ENCODE data around the gene ATPAF1. TPM values are rescaled to one million over a fixed set of nuclear protein-coding genes. Genes with fewer than 3 reads are reported as not detected.

ATPAF1 gene, protein sequence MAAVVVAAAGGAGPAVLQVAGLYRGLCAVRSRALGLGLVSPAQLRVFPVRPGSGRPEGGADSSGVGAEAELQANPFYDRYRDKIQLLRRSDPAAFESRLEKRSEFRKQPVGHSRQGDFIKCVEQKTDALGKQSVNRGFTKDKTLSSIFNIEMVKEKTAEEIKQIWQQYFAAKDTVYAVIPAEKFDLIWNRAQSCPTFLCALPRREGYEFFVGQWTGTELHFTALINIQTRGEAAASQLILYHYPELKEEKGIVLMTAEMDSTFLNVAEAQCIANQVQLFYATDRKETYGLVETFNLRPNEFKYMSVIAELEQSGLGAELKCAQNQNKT
- total RNA-seq (10 to 100 TPM; 32.6 to 88.8 (median 49.0) TPM), polyA plus RNA-seq (10 to 100 TPM; 36.5 to 39.6 (median 39.0) TPM)
- long read RNA-seq, donor 1, full-length matches to known transcripts: 15 of 15 reads
- long read RNA-seq, donor 1, partial matches to known transcripts: 0 of 15 reads
- long read RNA-seq, donor 1, other reads (novel, unspliced or antisense): 0 of 15 reads
- long read RNA-seq, donor 2, full-length matches to known transcripts: 18 of 18 reads
- long read RNA-seq, donor 2, partial matches to known transcripts: 0 of 18 reads
- long read RNA-seq, donor 2, other reads (novel, unspliced or antisense): 0 of 18 reads
- long read RNA-seq, donor 3, full-length matches to known transcripts: 10 of 10 reads
- long read RNA-seq, donor 3, partial matches to known transcripts: 0 of 10 reads
- long read RNA-seq, donor 3, other reads (novel, unspliced or antisense): 0 of 10 reads
- long read RNA-seq, donor 4: 0 reads
- long read RNA-seq, donor 5, full-length matches to known transcripts: 10 of 24 reads
- long read RNA-seq, donor 5, partial matches to known transcripts: 14 of 24 reads
- long read RNA-seq, donor 5, other reads (novel, unspliced or antisense): 0 of 24 reads
- long read RNA-seq, donor 6: 0 reads
- long read RNA-seq, donor 7, full-length matches to known transcripts: 9 of 9 reads
- long read RNA-seq, donor 7, partial matches to known transcripts: 0 of 9 reads
- long read RNA-seq, donor 7, other reads (novel, unspliced or antisense): 0 of 9 reads
- long read RNA-seq, donor 8, full-length matches to known transcripts: 13 of 24 reads
- long read RNA-seq, donor 8, partial matches to known transcripts: 11 of 24 reads
- long read RNA-seq, donor 8, other reads (novel, unspliced or antisense): 0 of 24 reads
- long read RNA-seq, donor 9, full-length matches to known transcripts: 14 of 14 reads
- long read RNA-seq, donor 9, partial matches to known transcripts: 0 of 14 reads
- long read RNA-seq, donor 9, other reads (novel, unspliced or antisense): 0 of 14 reads
- long read RNA-seq, donor 10, full-length matches to known transcripts: 7 of 7 reads
- long read RNA-seq, donor 10, partial matches to known transcripts: 0 of 7 reads
- long read RNA-seq, donor 10, other reads (novel, unspliced or antisense): 0 of 7 reads

DNA sequence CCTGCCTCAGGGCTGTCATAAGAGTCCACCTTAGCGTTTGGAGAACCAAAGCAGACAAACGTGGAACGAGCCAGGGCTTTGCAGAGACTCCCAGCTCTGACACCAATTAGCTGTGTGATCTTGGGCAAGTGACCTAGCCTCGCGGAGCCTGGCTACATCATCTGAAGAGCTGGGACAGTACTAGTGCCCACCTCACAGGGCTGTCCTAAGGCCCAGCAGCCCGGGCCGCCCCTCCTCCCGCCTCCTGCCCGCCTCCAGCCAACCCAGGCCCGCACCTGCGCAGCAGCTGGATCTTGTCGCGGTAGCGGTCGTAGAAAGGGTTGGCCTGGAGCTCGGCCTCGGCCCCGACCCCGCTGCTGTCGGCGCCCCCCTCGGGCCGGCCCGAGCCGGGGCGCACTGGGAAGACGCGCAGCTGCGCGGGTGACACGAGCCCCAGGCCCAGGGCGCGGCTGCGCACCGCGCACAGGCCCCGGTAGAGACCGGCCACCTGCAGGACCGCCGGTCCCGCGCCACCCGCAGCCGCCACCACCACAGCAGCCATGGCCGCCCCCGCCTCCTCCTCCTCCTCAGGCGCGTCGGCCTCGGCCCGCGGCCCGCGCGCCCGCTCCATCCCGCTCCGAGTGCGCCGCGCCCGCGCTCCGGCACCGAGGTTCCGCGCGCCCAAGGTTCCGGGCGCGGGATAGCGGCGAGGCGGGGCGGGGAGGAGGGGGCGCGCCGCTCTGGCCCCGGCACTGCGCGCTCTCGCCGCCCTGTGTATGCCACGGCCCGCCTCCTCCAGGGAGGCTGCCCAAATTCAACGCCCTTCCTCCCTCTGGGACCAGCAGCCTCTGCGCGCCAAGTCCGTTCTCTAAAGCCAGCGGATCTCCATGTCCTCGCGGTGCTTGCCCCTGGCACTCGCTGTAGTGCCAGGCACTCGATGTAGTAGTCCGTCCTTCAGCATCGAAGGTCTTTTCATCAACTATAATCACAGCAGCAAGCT lies at the start of gene ATPAF1:
Gene ATPAF1 (minus strand): TSS at position 583 of the 979 bp plus-strand sequence. CDS start 42 bp downstream, at position 541.
- peaks cover 17 to 38% (median 28%) of the 10 kb centered on the region in 4 donors for H3K4me1 ChIP-seq
- H3K27ac ChIP-seq: peak within 1 kb of the TSS; percentile 82 to 91 (median 89)
- H3K9me3 ChIP-seq: no peaks in the 10 kb centered on the region
- TF ChIP-seq POLR2A (IDR thresholded peaks at IDR 0.05) (no peak), POLR2AphosphoS5 (IDR thresholded peaks at IDR 0.05) (peak in 2 of 3 donors; percentile 43 to 54)
- intact Hi-C loops (cut with DNase I; ENCODE audit: low total_unique reads): no loop called here
- H3K27me3 ChIP-seq: no peaks in the 10 kb centered on the region
- WGBS, 5 donors: 0 to 2% (median 1%) methylated on average over 7 to 95 of the region's 96 CpGs
- peak; percentile 75 to 89 for DNase-seq
- H3K4me3 ChIP-seq: peak within 1 kb of the TSS; percentile 90 to 100 (median 97)
- H3K36me3 ChIP-seq: peaks cover 12 to 35% (median 26%) of the 10 kb centered on the region in 4 donors

DNA sequence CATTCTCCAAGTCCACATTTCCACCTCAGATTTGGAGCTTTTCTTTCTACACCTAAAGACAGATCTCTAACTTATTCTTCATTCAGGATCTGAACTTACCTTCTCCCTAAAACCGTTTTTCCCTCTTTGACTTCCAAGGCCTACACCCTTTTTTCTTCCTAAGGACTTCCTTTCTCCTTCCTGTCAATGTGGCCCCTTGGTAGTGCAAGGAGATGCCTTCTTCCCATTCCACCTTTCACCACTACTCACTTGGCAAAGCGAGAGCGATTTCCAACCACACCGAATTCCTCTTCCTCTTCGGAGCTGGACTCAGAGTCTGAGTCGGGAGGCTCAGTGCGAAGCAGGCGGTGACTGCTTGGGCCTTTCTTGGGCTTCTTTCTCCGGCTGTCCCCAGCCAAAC lies 49.5 kb upstream of the ATPAF1 start:
- peaks cover 3 to 40% (median 38%) of the 10 kb centered on the region in 4 donors for H3K36me3 ChIP-seq
- H3K4me1 ChIP-seq: peaks cover 37 to 66% (median 59%) of the 10 kb centered on the region in 4 donors
- no peaks in the 10 kb centered on the region for H3K27me3 ChIP-seq
- intact Hi-C loops (cut with DNase I; ENCODE audit: low total_unique reads): no loop called here
- H3K4me3 ChIP-seq: peak overlapping the region; percentile 78 to 99 (median 93)
- peak in 1 of 3 donors; percentile 21 for TF ChIP-seq POLR2AphosphoS5 (IDR thresholded peaks at IDR 0.05)
- TF ChIP-seq, protein P1, sequence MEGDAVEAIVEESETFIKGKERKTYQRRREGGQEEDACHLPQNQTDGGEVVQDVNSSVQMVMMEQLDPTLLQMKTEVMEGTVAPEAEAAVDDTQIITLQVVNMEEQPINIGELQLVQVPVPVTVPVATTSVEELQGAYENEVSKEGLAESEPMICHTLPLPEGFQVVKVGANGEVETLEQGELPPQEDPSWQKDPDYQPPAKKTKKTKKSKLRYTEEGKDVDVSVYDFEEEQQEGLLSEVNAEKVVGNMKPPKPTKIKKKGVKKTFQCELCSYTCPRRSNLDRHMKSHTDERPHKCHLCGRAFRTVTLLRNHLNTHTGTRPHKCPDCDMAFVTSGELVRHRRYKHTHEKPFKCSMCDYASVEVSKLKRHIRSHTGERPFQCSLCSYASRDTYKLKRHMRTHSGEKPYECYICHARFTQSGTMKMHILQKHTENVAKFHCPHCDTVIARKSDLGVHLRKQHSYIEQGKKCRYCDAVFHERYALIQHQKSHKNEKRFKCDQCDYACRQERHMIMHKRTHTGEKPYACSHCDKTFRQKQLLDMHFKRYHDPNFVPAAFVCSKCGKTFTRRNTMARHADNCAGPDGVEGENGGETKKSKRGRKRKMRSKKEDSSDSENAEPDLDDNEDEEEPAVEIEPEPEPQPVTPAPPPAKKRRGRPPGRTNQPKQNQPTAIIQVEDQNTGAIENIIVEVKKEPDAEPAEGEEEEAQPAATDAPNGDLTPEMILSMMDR (IDR thresholded peaks at IDR 0.05): no peak
- peak overlapping the region; percentile 94 to 98 (median 96) for H3K27ac ChIP-seq
- DNase-seq: no peak
- WGBS, 5 donors: 19 to 50% (median 44%) methylated on average over 9 of the region's 9 CpGs
- no peaks in the 10 kb centered on the region for H3K9me3 ChIP-seq

DNA sequence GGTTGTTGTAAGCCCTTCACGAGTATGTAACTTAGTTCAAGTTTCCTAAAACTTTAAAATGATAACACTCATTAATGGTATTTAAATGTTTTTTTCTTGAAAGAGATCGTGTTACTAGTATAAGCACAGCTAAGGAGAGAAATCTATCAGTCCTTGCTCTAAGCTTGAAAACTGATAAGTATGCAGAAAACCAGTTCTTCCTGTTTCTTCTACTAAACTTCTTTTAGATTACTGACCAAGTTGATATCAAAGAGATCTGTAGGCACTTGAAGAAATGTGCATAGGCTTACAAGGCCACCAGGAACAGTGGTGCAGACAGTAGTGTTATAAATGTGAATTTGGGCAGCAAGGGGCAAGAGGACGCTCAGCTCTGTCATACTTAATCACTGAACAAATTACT lies 46.8 kb upstream of the ATPAF1 start:
- H3K27me3 ChIP-seq: no peaks in the 10 kb centered on the region
- 26 to 45% (median 43%) methylated on average over 3 of the region's 3 CpGs for WGBS, 5 donors

More for the DNA sequence above, 46.8 kb upstream of the ATPAF1 start:
- Histone ChIP-seq H3K27ac (peak overlapping the region; percentile 16 to 72 (median 49)), H3K36me3 (peaks cover 5 to 66% (median 60%) of the 10 kb centered on the region in 4 donors), H3K4me1 (peaks cover 35 to 88% (median 74%) of the 10 kb centered on the region in 4 donors), H3K4me3 (peak overlapping the region in 1 of 4 donors; percentile 23), H3K9me3 (no peaks in the 10 kb centered on the region)
- intact Hi-C loops (cut with DNase I; ENCODE audit: low total_unique reads): no loop called here
- TF ChIP-seq, protein P1 (IDR thresholded peaks at IDR 0.05): no peak
- TF ChIP-seq EP300 (IDR thresholded peaks at IDR 0.05) (no peak), POLR2AphosphoS5 (IDR thresholded peaks at IDR 0.05) (no peak), POLR2A (IDR thresholded peaks at IDR 0.05) (no peak)
- DNase-seq: peak in 1 of 2 donors; percentile 33

All from stomach (tissue), 19 donors.